Inflammatory macrophage treated with lipopolysaccharide for 4 hours (primary cell): ENCODE measurements around the gene SCT.
A peak's percentile ranks its signal among the peaks of the same experiment; 100 is the strongest.

Experiments used
- DNase-seq: peaks from one replicate; pipeline ENCODE4 v3.0.0-alpha.2; 2020

SCT gene

GRCh38 chr11:643366-643765 lies 16.4 kb upstream of the SCT start:
- DNase-seq = no peak

GRCh38 chr11:641806-642370 lies 14.9 kb upstream of the SCT start:
- DNase-seq = no peak

- DNase-seq = peak; percentile 32
These were observed 13.2 kb upstream of the SCT start for GRCh38 chr11:640021-640706.

- DNase-seq = no peak
These were observed 12.5 kb upstream of the SCT start for GRCh38 chr11:639332-639955.

- no peak for DNase-seq
These were observed 11.8 kb upstream of the SCT start for GRCh38 chr11:638631-639331.

GRCh38 chr11:637593-638521 lies 10.9 kb upstream of the SCT start:
- DNase-seq = no peak

- no peak for DNase-seq
These were observed 10.3 kb upstream of the SCT start for GRCh38 chr11:637333-637592.

- DNase-seq = peak; percentile 32
These were observed 9.7 kb upstream of the SCT start, which contains the start of gene DRD4 for GRCh38 chr11:636511-637332. DRD4 (plus strand) TSS chr11:637269; CDS start chr11:637305, 36 bp downstream.

GRCh38 chr11:635945-636510 lies 9.0 kb upstream of the SCT start:
- DNase-seq = no peak

GRCh38 chr11:630871-631270 lies 3.9 kb upstream of the SCT start:
- DNase-seq = no peak

- DNase-seq = no peak
These were observed 2.2 kb upstream of the SCT start for GRCh38 chr11:629237-629583.

- no peak for DNase-seq
These were observed 1.1 kb upstream of the SCT start for GRCh38 chr11:628056-628455.

- DNase-seq = no peak
These were observed 261 bp upstream of the SCT start for GRCh38 chr11:627308-627576.

GRCh38 chr11:625636-626268 lies 1.2 kb downstream of the SCT start:
- DNase-seq = no peak

GRCh38 chr11:624705-625635 lies 2.0 kb downstream of the SCT start, which contains the start of gene CDHR5:
CDHR5 (minus strand) TSS chr11:624955; CDS start chr11:624902, 53 bp downstream.
- no peak for DNase-seq

- peak; percentile 39 for DNase-seq
These were observed 2.8 kb downstream of the SCT start for GRCh38 chr11:623999-624704.

- DNase-seq = no peak
These were observed 3.6 kb downstream of the SCT start for GRCh38 chr11:623349-623869.

GRCh38 chr11:621838-622237 lies 5.1 kb downstream of the SCT start:
- DNase-seq = no peak
